Omental fat pad (tissue), 4 donors: ENCODE measurements around the gene BABAM2. TPM values are rescaled to one million over a fixed set of nuclear protein-coding genes. Genes with fewer than 3 reads are reported as not detected.

Source experiments
- ATAC-seq: fragments of 150-250 bp; one replicate; pipeline ENCODE4 v1.9.1; 2016; ENCODE audit warnings: mild to moderate bottlenecking, moderate library complexity; ENCODE audit not compliant: low FRiP score
- DNase-seq: peaks from one replicate; pipeline ENCODE4 v3.0.0-alpha.2; 2019; ENCODE audit warnings: low spot score
- total RNA-seq, 4 donors: library from RNA; depleted of rRNA; stranded (reverse); fragments of >200 nt; gene quantifications; one replicate each; pipeline ENCODE4 v1.1.0, GENCODE V29; 2016
- TF ChIP-seq, protein P1 (sequence below), 3 donors: fragments of 450-650 bp; IDR thresholded peaks; one replicate each; pipeline ENCODE4 v1.5.1; 2016 to 2017; ENCODE audit warnings: antibody characterized with exemption in 3 of 3, mild to moderate bottlenecking in 3 of 3, moderate library complexity in 2 of 3

BABAM2 gene
- total RNA-seq, 4 donors from 2014 or later = 29.2 to 41.0 (median 36.5) TPM

DNA sequence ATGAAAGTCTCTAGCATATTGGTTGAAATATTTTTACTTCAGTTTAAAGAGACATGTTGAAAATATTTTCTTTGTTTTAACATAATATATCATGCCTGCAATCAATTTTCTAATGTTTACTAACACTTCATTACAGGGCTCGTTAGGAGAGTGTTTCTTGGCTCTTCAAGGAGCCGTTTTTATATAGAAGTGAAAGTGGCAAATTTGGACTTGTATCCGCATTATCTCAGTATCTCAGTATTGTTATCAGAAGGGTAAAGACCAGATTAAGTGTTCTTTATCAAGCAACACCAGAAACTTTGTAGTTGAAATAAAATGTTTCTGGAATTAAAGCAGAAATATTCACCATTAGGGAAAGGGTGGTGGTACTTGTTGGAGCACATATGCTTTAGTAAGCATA lies 97.8 kb downstream of the BABAM2 start:
- TF ChIP-seq, protein P1, sequence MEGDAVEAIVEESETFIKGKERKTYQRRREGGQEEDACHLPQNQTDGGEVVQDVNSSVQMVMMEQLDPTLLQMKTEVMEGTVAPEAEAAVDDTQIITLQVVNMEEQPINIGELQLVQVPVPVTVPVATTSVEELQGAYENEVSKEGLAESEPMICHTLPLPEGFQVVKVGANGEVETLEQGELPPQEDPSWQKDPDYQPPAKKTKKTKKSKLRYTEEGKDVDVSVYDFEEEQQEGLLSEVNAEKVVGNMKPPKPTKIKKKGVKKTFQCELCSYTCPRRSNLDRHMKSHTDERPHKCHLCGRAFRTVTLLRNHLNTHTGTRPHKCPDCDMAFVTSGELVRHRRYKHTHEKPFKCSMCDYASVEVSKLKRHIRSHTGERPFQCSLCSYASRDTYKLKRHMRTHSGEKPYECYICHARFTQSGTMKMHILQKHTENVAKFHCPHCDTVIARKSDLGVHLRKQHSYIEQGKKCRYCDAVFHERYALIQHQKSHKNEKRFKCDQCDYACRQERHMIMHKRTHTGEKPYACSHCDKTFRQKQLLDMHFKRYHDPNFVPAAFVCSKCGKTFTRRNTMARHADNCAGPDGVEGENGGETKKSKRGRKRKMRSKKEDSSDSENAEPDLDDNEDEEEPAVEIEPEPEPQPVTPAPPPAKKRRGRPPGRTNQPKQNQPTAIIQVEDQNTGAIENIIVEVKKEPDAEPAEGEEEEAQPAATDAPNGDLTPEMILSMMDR (IDR thresholded peaks at IDR 0.05) = no peak
- ATAC-seq = no peak

DNA sequence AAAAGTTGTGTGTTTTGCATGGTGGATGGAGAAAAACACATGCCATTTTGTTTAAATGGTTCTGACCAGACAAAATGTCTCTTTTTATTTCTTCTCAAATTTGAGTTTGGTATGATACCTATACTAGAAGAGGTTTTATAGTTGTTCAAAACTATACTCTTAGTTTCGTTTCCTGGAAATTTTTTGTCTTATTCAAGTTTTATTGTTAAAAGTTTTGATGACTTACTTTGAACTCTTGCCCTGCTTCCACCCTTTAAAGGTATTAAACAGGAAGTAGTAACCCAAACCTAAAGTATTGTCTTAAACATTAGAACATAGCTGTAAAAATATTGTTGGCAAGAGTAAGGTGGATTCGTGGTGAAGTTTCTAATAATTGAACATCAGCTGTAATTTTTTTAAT lies 98.2 kb downstream of the BABAM2 start:
- ATAC-seq (no peak), DNase-seq (no peak)
- TF ChIP-seq, protein P1 (IDR thresholded peaks at IDR 0.05) = no peak

More for the DNA sequence above, 97.8 kb downstream of the BABAM2 start:
- DNase-seq = no peak

DNA sequence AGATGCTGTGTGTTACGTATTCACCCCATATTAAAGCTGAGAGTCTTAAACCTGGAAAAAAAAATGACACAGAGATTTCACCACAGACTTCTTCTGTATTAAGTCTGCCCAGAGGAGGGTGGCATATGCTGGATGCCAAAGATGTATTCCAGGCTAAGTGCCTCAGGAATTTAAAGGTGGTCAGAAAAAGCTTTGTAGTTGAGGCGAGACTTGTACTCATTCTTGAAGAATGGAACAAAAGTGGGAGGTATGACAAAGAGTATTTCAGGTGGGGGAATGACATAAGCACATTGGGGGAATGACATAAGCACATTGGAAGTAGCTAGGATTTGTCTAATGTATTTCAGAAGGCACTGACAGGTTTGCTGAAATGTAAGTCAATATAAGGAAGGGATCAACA lies 98.6 kb downstream of the BABAM2 start:
- ATAC-seq (no peak), DNase-seq (no peak)
- TF ChIP-seq, protein P1 (IDR thresholded peaks at IDR 0.05) = no peak

DNA sequence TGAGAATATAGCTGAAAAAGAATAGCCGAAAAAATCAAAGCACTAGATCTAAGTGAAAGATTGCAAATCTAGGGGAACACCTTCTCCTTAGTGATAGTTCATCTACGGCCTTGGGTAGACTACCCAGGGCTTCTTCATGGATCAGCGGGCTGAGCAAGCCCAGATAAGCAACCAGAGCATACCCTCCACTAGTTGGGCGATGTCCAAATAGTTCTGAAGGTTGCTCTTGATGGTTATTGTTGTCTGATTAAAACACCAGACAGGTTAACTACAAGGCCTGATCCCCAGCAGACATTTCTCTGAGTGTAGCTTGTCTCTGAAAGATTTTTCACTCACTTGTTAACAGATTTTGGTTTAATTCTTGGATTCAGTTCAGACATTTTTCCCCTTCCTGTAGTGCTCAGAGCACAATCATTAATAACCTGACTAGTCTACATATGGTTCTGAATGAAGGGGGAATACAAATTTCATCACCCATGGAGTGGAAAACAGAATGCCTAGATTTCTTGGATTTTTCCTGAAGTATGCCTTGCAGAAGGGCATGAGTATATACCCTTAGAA lies 99.6 kb downstream of the BABAM2 start:
- TF ChIP-seq, protein P1 (IDR thresholded peaks at IDR 0.05) = no peak
- no peak for ATAC-seq
- no peak for DNase-seq

DNA sequence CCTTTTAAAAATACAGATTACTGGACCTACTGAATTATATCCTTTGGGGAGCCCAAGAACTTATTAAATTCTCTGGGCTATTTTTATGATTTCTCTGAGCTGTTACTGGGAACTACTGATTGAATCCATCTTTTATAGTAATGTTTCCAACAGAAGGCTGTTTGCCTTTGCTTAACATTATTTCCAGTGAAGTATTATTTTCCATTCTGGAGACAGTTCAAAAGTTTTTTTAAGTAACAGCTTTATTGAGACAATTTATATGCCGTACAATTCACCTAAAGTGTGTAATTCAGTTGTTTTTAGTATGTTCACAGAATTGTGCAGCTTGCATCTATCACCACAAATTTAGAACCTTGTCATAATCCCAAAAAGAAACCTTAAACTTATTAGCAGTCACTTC lies 100.6 kb downstream of the BABAM2 start:
- TF ChIP-seq, protein P1 (IDR thresholded peaks at IDR 0.05) = no peak
- DNase-seq (no peak), ATAC-seq (no peak)

DNA sequence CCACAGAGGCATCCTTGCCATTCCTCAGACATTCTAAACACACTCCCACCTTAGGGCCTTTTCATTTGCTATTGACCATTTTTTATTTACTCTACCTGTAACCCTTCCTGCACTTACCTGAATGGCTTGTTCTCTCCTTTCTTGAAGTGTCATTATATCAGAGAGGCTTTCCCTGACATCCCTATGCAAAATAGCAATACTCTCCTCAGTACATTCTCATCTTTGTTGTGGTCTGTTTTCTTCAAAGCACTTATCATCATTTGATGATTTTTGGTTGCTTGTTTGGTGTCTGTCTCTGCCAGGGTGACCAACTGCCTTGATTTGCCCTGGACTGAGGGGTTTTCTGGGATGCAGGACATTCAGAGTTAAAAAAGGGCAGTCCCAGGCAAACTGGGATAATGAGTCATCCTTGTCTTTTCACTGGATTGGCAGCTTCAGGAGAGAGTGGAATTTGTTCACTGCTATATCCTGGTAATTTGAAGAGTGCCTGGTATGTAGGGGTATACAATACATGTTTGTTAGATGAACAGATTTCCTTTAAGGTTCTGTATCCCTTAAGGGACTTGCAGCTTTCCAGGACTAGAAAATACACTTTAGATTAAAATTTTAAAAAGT lies 102.4 kb downstream of the BABAM2 start:
- ATAC-seq (peak; percentile 79), DNase-seq (no peak)
- TF ChIP-seq, protein P1 (IDR thresholded peaks at IDR 0.05) = no peak

DNA sequence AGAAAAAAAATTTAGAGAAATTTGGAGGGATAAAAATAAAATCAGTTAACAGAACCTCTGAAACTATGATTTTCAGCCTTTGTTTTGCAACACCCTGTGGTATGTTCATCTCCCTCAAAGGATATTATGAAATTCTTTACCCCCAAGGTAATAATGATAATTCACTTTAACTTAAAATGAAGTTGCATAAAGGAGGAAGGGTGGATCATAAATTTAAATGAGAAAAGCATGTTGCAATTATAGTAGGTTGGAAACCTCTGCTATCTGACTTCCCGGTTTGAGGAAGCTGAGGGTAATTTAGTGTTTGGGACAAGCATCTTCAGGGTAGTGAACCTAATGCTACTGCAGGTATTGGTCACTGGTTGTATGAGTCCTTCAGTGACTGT lies 102.9 kb downstream of the BABAM2 start:
- DNase-seq (no peak), ATAC-seq (no peak)
- TF ChIP-seq, protein P1 (IDR thresholded peaks at IDR 0.05) = no peak
